Ovary (tissue), 9 donors: ENCODE results near the gene ZNF184. TPM values are rescaled to one million over a fixed set of nuclear protein-coding genes. Genes with fewer than 3 reads are reported as not detected.

Experiments used
- DNase-seq, 5 donors: peaks; one replicate each; pipeline ENCODE4 v3.0.0-alpha.2; 2019 to 2020
- H3K27ac ChIP-seq, 2 donors: fragments of 200-600 bp; one replicate each; pipeline versions ENCODE4 v1.5.1 to v1.8.0; 2019 to 2022
- H3K27me3 ChIP-seq: fragments of 200-600 bp; one replicate; pipeline ENCODE4 v1.8.0; 2022
- H3K36me3 ChIP-seq: fragments of 200-600 bp; sonication (generic); one replicate; pipeline ENCODE4 v1.5.1; 2019
- H3K4me1 ChIP-seq: one replicate; pipeline ENCODE4 v1.8.1; 2013; ENCODE audit warnings: mild to moderate bottlenecking, moderate library complexity; ENCODE audit not compliant: insufficient read depth
- H3K4me3 ChIP-seq: fragments of 200-600 bp; sonication (generic); one replicate; pipeline ENCODE4 v1.5.1; 2017
- H3K9me3 ChIP-seq, 2 donors: fragments of 200-600 bp in 1 of 2; sonication (generic) in 1 of 2; one replicate each; pipeline versions ENCODE4 v1.5.1 to v1.8.1; 2013 to 2019; ENCODE audit warnings: mild to moderate bottlenecking in 1 of 2, moderate library complexity in 1 of 2
- EP300 ChIP-seq: sonication (generic); formaldehyde crosslinking; IDR thresholded peaks from one replicate; pipeline ENCODE4 v1.6.1; 2017; ENCODE audit warnings: antibody characterized with exemption
- POLR2A ChIP-seq: fragments of 450-650 bp; IDR thresholded peaks from one replicate; pipeline ENCODE4 v1.6.1; 2017; ENCODE audit warnings: antibody characterized with exemption, mild to moderate bottlenecking, moderate library complexity
- WGBS, 3 donors: extraction: QIAGEN DNeasy Blood & Tissue Kit in 1 of 3; methylation state at CpG; one replicate each; pipeline versions ENCODE4 v1.1.5 to v1.1.7; 2013 to 2017; 5-methylcytosine and 5-hydroxymethylcytosine counted together
- intact Hi-C, 4 donors: fragments of 100-400 bp; cut with DNase I; formaldehyde crosslinking; loops; one replicate each; pipeline versions ENCODE4 v1.11.0 to v1.15.1; 2022 to 2023
- polyA plus RNA-seq, 2 donors: library from polyadenylated mRNA; stranded (reverse); fragments of 200-250 nt in 1 of 2; fragments of 350-450 nt in 1 of 2; fragmentation: Illumina TruSeq in 1 of 2; extraction: RNeasy Lipid Tissue Mini Kit (QIAGEN cat#74804) in 1 of 2; gene quantifications; one replicate each; pipeline ENCODE4 v1.2.3, GENCODE V29; 2013 to 2014
- total RNA-seq, 7 donors: library from RNA; depleted of rRNA in 2 of 7; stranded (reverse); fragments of >200 nt in 2 of 7; fragmentation: NEBNext Ultra II Directional in 3 of 7; extraction: Animal tissue kit (Norgen Biotek cat#: 25700) in 3 of 7; gene quantifications; one replicate each; pipeline versions ENCODE4 v1.1.0 to v1.2.4, GENCODE V29; 2016 to 2023
- TF ChIP-seq, protein P1 (sequence below), 3 donors: fragments of 450-650 bp in 2 of 3; fragments of 200-600 bp in 1 of 3; IDR thresholded peaks; one replicate each; pipeline versions ENCODE4 v1.5.1 to v1.8.0; 2016 to 2022; ENCODE audit warnings: antibody characterized with exemption in 3 of 3, mild to moderate bottlenecking in 1 of 3
- donor health status: DM: no; HTN: no; CAD: no; lungs with moderate emphysema.
- donor health status: DM: no; HTN: no; CAD: no.
- donor health status: Bipolar disorder and iron deficiency.
- donor health status: DM: yes; HTN: yes; CAD: no.
- donor health status: DM: no; HTN: no; CAD: no.
- donor health status: DM: yes; HTN: yes; CAD: no.

Gene ZNF184
- total and polyA plus RNA-seq, 9 donors: 4.4 to 11.5 (median 7.9) TPM

DNA sequence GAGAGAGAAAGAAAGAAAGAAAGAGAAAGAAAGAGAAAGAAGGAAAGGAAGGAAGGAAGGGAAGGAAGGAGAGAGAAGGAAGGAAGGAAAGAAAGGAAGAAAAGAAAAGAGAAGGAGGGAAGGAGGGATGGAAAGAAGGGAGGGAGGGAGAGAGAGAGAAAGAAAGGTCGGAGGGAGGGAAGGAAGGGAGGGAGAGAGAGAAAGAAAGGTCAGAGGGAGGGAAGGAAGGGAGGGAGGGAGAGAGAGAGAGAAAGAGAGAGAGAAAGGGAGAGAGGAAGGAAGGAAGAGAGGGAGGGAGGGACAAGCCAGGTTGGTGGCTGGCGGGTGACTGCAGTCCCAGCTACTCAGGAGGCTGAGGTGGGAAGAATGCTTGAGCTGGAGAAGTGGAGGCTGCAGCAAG lies 27.3 kb upstream of the ZNF184 start:
- H3K4me3 ChIP-seq: no peak overlapping the region
- WGBS, 3 donors: 27 to 30% (median 28%) methylated on average over 2 of the region's 2 CpGs

DNA sequence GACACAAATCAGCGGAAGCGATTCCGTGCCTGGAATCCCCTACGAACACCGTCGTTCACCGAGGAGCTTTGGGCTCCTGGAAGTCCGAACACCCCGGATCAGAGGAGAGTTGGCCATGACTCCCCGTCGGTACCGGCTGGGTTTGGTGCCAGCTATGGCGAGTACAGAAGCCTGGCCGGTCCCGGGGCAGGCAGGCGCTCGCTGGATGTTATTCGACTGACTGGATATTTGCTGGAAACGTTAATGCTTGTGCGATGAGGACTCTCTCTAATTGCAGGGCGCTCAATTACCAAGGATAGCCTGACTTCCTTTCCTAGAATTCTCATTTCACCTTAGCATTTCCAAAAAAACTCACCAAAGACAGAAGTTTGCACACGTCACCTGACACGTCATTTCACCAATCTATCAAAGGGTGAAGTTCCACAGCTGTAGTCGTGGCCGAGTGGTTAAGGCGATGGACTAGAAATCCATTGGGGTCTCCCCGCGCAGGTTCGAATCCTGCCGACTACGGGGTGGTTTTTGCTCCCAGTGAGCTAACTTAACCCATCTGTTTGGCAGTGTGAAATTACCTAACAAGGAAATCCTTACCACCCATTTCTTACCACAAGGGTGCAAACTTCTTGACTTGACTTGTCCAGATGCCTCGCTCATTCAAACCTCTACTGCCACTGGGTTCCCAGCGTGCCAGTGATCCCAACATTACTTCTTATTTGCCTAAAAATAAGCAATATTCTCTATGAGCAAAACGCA lies 22.7 kb upstream of the ZNF184 start:
- TF ChIP-seq POLR2A (no peak), EP300 (no peak)
- TF ChIP-seq, protein P1, sequence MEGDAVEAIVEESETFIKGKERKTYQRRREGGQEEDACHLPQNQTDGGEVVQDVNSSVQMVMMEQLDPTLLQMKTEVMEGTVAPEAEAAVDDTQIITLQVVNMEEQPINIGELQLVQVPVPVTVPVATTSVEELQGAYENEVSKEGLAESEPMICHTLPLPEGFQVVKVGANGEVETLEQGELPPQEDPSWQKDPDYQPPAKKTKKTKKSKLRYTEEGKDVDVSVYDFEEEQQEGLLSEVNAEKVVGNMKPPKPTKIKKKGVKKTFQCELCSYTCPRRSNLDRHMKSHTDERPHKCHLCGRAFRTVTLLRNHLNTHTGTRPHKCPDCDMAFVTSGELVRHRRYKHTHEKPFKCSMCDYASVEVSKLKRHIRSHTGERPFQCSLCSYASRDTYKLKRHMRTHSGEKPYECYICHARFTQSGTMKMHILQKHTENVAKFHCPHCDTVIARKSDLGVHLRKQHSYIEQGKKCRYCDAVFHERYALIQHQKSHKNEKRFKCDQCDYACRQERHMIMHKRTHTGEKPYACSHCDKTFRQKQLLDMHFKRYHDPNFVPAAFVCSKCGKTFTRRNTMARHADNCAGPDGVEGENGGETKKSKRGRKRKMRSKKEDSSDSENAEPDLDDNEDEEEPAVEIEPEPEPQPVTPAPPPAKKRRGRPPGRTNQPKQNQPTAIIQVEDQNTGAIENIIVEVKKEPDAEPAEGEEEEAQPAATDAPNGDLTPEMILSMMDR (IDR thresholded peaks at IDR 0.05): no peak
- WGBS, 3 donors: 2 to 6% (median 4%) methylated on average over 34 of the region's 34 CpGs
- Histone ChIP-seq H3K4me3 (peak overlapping the region; percentile 38), H3K4me1 (peaks cover 3% of the 10 kb centered on the region), H3K9me3 (no peaks in the 10 kb centered on the region), H3K27ac (peak overlapping the region in 1 of 2 donors; percentile 23), H3K27me3 (no peaks in the 10 kb centered on the region), H3K36me3 (no peaks in the 10 kb centered on the region)
- intact Hi-C loops: no loop called here
- DNase-seq: peak; percentile 49 to 70 (median 60)

More for the DNA sequence above, 27.3 kb upstream of the ZNF184 start:
- no peaks in the 10 kb centered on the region for H3K36me3 ChIP-seq
- intact Hi-C loops: loop anchor here in 1 of 4 donors (10.0 kb wide), 1 partner anchor 325 kb away; no protein-coding TSS in a partner anchor
- H3K9me3 ChIP-seq: no peaks in the 10 kb centered on the region
- H3K27me3 ChIP-seq: no peaks in the 10 kb centered on the region
- no peak overlapping the region for H3K27ac ChIP-seq
- peaks cover 3% of the 10 kb centered on the region for H3K4me1 ChIP-seq
- DNase-seq: no peak
- TF ChIP-seq EP300: no peak
- no peak for TF ChIP-seq POLR2A
- TF ChIP-seq, protein P1 (IDR thresholded peaks at IDR 0.05): no peak

DNA sequence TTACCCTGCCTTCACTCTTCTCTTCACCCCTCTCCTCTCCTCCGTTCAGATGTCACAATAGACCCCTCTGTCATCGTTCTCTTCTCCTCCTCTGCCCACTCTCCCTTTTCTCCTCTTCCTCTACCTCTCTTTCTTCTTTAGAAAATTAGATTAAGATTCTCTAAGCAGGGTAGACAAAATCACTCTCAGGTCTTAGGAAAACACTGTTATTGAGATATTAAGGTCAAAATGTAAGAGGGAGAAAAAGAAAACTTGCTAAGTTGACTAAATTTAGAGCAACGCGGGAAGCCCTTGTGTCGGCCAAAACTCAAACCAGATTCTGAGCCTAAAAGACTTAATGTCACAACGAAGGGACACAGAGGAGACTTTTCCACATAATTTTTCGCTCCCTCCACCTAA lies 22.1 kb upstream of the ZNF184 start:
- intact Hi-C loops: no loop called here
- Histone ChIP-seq H3K27me3 (no peaks in the 10 kb centered on the region), H3K36me3 (no peaks in the 10 kb centered on the region), H3K4me3 (peak overlapping the region; percentile 38), H3K9me3 (no peaks in the 10 kb centered on the region), H3K27ac (peak overlapping the region in 1 of 2 donors; percentile 23), H3K4me1 (peaks cover 3% of the 10 kb centered on the region)
- DNase-seq: no peak
- TF ChIP-seq POLR2A (no peak), EP300 (no peak)
- TF ChIP-seq, protein P1 (IDR thresholded peaks at IDR 0.05): no peak
- 10 to 13% (median 10%) methylated on average over 7 of the region's 7 CpGs for WGBS, 3 donors

DNA sequence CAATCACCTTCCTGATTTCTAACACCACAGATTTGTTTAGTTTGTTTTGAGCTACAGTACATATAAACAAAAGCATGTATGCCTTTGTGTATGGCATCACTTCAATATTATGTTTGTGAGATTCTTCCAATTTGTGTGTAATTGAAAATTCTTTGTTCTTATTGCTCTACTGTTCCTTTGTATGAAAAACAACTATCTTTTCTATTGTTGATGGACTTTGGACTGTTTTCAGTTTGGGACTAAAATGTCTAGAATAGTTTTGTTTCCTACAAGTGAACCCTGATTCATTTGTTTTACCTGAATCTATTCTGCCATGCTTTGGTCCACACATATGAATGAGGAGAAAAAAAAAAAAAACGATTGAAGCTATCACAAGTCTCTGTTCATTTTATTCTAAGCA lies 21.2 kb upstream of the ZNF184 start:
- Histone ChIP-seq H3K36me3 (no peaks in the 10 kb centered on the region), H3K27ac (no peak overlapping the region), H3K4me3 (no peak overlapping the region), H3K4me1 (peaks cover 3% of the 10 kb centered on the region), H3K9me3 (no peaks in the 10 kb centered on the region), H3K27me3 (no peaks in the 10 kb centered on the region)
- intact Hi-C loops: no loop called here
- DNase-seq: no peak
- no peak for TF ChIP-seq EP300
- TF ChIP-seq, protein P1 (IDR thresholded peaks at IDR 0.05): no peak
- no peak for TF ChIP-seq POLR2A
- 56 to 65% (median 62%) methylated on average over 1 of the region's 1 CpG for WGBS, 3 donors
